ENCODE results near the gene C9orf43. TPM values are rescaled to one million over a fixed set of nuclear protein-coding genes. Genes with fewer than 3 reads are reported as not detected.

Gene C9orf43
- total RNA-seq, 1 donor from 2014 or later = 0.51 TPM

GRCh38 chr9:113454914-113455761 lies 44.6 kb downstream of the C9orf43 start:
- peaks cover 16% of the 10 kb centered on the region for H3K4me1 Mint-ChIP-seq
- H3K27ac Mint-ChIP-seq = no peak overlapping the region
- H3K9me3 Mint-ChIP-seq = no peaks in the 10 kb centered on the region
- intact Hi-C loops (cut with micrococcal nuclease) = no loop called here
- H3K36me3 Mint-ChIP-seq (ENCODE audit: low read depth) = no peaks in the 10 kb centered on the region
- no peak overlapping the region for H3K4me3 Mint-ChIP-seq
- DNase-seq = no peak
- H3K27me3 Mint-ChIP-seq = no peaks in the 10 kb centered on the region

- no peak overlapping the region for H3K4me3 Mint-ChIP-seq
- H3K27ac Mint-ChIP-seq = no peak overlapping the region
- intact Hi-C loops (cut with micrococcal nuclease) = no loop called here
- H3K36me3 Mint-ChIP-seq (ENCODE audit: low read depth) = no peaks in the 10 kb centered on the region
- H3K27me3 Mint-ChIP-seq = no peaks in the 10 kb centered on the region
- no peak for DNase-seq
- no peaks in the 10 kb centered on the region for H3K9me3 Mint-ChIP-seq
- H3K4me1 Mint-ChIP-seq = peaks cover 16% of the 10 kb centered on the region
These were observed 45.7 kb downstream of the C9orf43 start for GRCh38 chr9:113456235-113456634.

DNA sequence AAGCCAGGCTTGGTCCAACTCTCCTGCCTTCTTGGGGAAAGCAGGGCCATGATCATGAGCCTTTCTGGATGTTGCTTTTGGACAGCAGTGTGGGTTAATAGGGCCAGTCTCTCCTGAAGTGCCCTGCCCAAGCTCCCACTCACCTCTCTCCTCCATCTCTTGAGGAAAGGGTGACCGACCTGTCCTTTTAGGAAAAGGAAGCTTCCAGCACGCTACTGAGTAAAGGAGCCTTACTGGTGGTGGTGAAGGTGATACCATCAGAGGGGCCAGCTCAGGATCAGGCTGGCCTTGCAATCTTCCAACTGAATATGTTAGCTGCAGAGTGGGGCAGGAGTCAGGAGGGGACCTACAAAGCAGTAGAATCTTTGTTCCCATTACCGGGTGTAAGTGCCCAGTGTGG lies 50.7 kb downstream of the C9orf43 start:
- Mint-ChIP-seq H3K36me3 (ENCODE audit: low read depth) (no peaks in the 10 kb centered on the region), H3K27me3 (no peaks in the 10 kb centered on the region), H3K9me3 (no peaks in the 10 kb centered on the region), H3K4me1 (peaks cover 8% of the 10 kb centered on the region), H3K4me3 (no peak overlapping the region), H3K27ac (no peak overlapping the region)
- intact Hi-C loops (cut with micrococcal nuclease) = no loop called here
- no peak for DNase-seq

DNA sequence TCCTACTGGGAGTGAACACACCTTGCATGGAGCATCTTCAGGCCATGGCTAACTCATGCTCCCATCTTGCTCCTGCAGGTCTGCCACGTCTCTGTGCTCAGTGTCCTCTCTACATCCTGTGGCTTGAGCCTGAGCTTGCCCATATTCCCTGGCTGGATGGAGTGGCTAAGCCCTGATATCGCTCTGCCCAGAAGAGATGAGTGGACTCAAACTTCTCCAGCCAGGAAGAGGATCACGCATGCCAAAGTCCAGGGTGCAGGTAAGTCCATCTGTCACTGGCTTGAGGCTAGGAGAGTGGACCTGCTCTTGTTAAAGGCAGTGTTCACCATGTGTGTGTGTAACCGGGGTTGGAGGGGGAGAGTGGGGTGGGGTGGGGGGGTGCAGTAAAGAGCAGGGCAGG lies 51.4 kb downstream of the C9orf43 start:
- Mint-ChIP-seq H3K9me3 (peaks cover 1% of the 10 kb centered on the region), H3K4me1 (peaks cover 6% of the 10 kb centered on the region), H3K36me3 (ENCODE audit: low read depth) (no peaks in the 10 kb centered on the region), H3K4me3 (no peak overlapping the region), H3K27me3 (no peaks in the 10 kb centered on the region), H3K27ac (no peak overlapping the region)
- intact Hi-C loops (cut with micrococcal nuclease) = no loop called here
- no peak for DNase-seq

GRCh38 chr9:113462781-113463286 lies 52.3 kb downstream of the C9orf43 start:
- intact Hi-C loops (cut with micrococcal nuclease) = no loop called here

DNA sequence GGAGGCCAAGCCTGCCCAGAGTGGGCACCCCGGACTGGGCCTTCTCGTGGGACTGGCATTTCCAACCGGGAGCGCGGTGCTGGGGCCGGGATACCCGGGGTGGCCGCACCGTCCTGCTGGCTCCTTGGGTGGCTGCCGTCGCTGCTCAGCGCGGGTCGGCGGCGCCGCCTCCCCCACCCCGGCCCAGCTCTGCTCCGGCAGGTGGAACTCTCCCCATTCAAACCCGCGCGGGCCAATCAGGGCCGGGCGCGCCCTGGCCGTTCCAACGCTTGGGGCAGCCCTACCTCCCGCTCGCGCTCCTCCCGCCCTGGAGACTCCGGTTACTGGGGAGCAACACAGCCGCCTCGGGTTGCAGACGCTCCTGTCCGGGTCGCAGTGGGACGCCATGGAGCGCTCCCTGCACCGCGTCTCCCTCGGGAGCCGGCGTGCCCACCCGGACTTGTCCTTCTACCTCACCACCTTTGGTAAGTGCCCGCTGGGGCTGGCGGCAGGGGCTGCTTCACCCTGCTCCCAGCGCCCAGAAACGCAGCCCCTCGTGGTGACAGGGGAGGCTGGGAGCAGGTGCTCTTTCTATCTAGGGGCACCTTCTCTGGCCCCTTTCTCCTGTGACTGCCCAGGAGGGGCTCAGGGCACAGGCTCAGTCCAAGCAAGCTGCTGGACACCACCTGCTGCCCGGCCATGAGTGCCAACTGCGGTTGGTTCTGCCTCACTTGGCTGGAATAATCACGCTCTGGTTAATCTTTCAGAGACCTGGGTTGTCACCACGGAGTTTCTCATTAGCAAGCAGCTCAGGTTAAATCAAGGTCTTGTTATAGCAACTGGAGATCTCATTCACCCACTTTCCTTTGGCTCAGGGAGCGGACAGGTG lies 53.1 kb downstream of the C9orf43 start, which contains the start of gene RGS3:
Gene RGS3 (plus strand): TSS at position 310 of the 868 bp plus-strand sequence. CDS start 76 bp downstream, at position 386.
- Mint-ChIP-seq H3K36me3 (ENCODE audit: low read depth) (no peaks in the 10 kb centered on the region), H3K4me3 (no peak within 1 kb of the TSS), H3K27ac (no peak within 1 kb of the TSS), H3K4me1 (peaks cover 6% of the 10 kb centered on the region), H3K9me3 (peaks cover 7% of the 10 kb centered on the region), H3K27me3 (no peaks in the 10 kb centered on the region)
- no peak for DNase-seq
- intact Hi-C loops (cut with micrococcal nuclease) = no loop called here

More at GRCh38 chr9:113462781-113463286, 52.3 kb downstream of the C9orf43 start:
- Mint-ChIP-seq H3K36me3 (ENCODE audit: low read depth) (no peaks in the 10 kb centered on the region), H3K4me1 (peaks cover 6% of the 10 kb centered on the region), H3K27me3 (no peaks in the 10 kb centered on the region), H3K9me3 (peaks cover 7% of the 10 kb centered on the region), H3K27ac (no peak overlapping the region), H3K4me3 (no peak overlapping the region)
- no peak for DNase-seq

DNA sequence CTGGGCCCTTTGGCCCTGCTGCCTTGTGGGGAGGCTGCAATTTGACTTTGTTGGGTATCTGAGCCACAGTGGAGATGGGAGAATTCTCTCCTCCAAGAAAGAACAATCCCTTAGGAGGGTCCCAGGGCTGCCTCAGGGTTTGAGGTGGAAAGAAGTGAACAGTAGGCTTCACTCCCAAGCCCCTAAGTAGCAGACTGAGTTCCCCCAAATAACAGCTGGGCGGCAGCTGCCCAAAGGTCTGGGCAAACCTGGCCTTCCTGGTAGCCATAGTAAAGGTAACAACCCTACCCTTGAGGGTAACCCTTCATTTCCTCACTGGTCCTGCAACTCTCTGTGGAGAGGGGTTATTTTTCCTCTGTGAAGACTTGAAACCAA lies 53.7 kb downstream of the C9orf43 start:
- H3K4me1 Mint-ChIP-seq = peaks cover 6% of the 10 kb centered on the region
- H3K9me3 Mint-ChIP-seq = peaks cover 7% of the 10 kb centered on the region
- H3K27ac Mint-ChIP-seq = no peak overlapping the region
- no peak for DNase-seq
- H3K4me3 Mint-ChIP-seq = no peak overlapping the region
- no peaks in the 10 kb centered on the region for H3K36me3 Mint-ChIP-seq (ENCODE audit: low read depth)
- H3K27me3 Mint-ChIP-seq = no peaks in the 10 kb centered on the region
- intact Hi-C loops (cut with micrococcal nuclease) = no loop called here

- Mint-ChIP-seq H3K4me1 (peaks cover 6% of the 10 kb centered on the region), H3K36me3 (ENCODE audit: low read depth) (no peaks in the 10 kb centered on the region), H3K9me3 (peaks cover 7% of the 10 kb centered on the region), H3K27ac (no peak overlapping the region), H3K27me3 (peaks cover under 1% of the 10 kb centered on the region), H3K4me3 (no peak overlapping the region)
- no peak for DNase-seq
- intact Hi-C loops (cut with micrococcal nuclease) = no loop called here
These were observed 55.1 kb downstream of the C9orf43 start for GRCh38 chr9:113465599-113466140.

DNA sequence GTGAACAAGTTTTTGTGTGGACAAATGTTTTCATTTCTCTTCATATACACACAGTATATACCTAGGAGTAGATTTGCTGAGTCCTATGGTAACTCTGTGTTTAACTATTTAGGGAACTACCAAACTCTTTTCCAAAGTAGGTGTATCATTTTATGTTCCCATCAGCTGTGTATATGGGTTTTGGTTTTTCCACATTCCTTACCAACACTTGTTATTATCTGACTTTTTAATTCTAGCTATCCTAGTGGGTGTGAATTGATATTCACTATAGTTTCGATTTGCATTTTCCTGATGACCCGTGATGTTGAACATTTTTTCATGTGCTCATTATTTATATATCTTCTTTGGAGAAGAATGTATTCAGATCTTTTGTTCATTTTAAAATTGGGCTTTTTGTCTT lies 56.6 kb downstream of the C9orf43 start:
- intact Hi-C loops (cut with micrococcal nuclease) = no loop called here
- DNase-seq = no peak
- Mint-ChIP-seq H3K27ac (no peak overlapping the region), H3K9me3 (peaks cover 7% of the 10 kb centered on the region), H3K4me1 (peaks cover 6% of the 10 kb centered on the region), H3K27me3 (peaks cover 7% of the 10 kb centered on the region), H3K4me3 (no peak overlapping the region), H3K36me3 (ENCODE audit: low read depth) (no peaks in the 10 kb centered on the region)

- intact Hi-C loops (cut with micrococcal nuclease) = no loop called here
- no peak for DNase-seq
- Mint-ChIP-seq H3K36me3 (ENCODE audit: low read depth) (no peaks in the 10 kb centered on the region), H3K27me3 (peaks cover 9% of the 10 kb centered on the region), H3K4me3 (no peak overlapping the region), H3K9me3 (peaks cover 7% of the 10 kb centered on the region), H3K27ac (no peak overlapping the region), H3K4me1 (peaks cover 6% of the 10 kb centered on the region)
These were observed 58.3 kb downstream of the C9orf43 start for GRCh38 chr9:113468716-113469448.

GRCh38 chr9:113471143-113471542 lies 60.6 kb downstream of the C9orf43 start:
- Mint-ChIP-seq H3K27me3 (peaks cover 9% of the 10 kb centered on the region), H3K4me3 (no peak overlapping the region), H3K9me3 (peaks cover 7% of the 10 kb centered on the region), H3K4me1 (no peaks in the 10 kb centered on the region), H3K36me3 (ENCODE audit: low read depth) (no peaks in the 10 kb centered on the region), H3K27ac (no peak overlapping the region)
- no peak for DNase-seq
- intact Hi-C loops (cut with micrococcal nuclease) = no loop called here

GRCh38 chr9:113471566-113471965 lies 61.0 kb downstream of the C9orf43 start:
- intact Hi-C loops (cut with micrococcal nuclease) = no loop called here
- Mint-ChIP-seq H3K9me3 (peaks cover 7% of the 10 kb centered on the region), H3K27ac (no peak overlapping the region), H3K36me3 (ENCODE audit: low read depth) (no peaks in the 10 kb centered on the region), H3K4me1 (no peaks in the 10 kb centered on the region), H3K4me3 (no peak overlapping the region), H3K27me3 (peaks cover 9% of the 10 kb centered on the region)
- DNase-seq = no peak

DNA sequence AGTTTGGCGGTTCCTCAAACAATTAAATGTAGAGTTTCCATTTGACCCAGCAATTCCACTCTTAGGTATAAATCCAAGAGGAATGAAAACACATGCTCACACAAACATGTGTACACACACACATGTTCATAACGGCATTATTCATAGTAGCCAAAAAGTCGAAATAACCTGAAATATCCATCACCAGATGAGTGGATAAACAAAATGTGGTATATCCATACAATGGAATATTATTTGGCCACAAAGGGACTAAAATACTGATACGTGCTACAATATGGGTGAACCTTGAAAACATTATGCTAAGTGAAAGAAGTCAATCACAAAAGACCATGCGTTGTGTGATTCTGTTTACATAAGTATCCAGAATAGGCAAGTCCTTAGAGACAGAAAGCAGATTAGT lies 61.7 kb downstream of the C9orf43 start:
- Mint-ChIP-seq H3K27ac (no peak overlapping the region), H3K4me1 (no peaks in the 10 kb centered on the region), H3K4me3 (no peak overlapping the region), H3K36me3 (ENCODE audit: low read depth) (no peaks in the 10 kb centered on the region), H3K9me3 (peaks cover 3% of the 10 kb centered on the region), H3K27me3 (peaks cover 13% of the 10 kb centered on the region)
- intact Hi-C loops (cut with micrococcal nuclease) = no loop called here
- no peak for DNase-seq
